IMR-90 (cell line): ENCODE measurements around the gene ERGIC2. TPM values are rescaled to one million over a fixed set of nuclear protein-coding genes. Genes with fewer than 3 reads are reported as not detected.
"Not testable (repeated sequence)": the region's sequence is repeated elsewhere in the genome, so short reads cannot be mapped to it uniquely, and the experiment has no call there.

ENCODE experiments used
- ATAC-seq: fragments of 200-7000 bp; cut with Tn5 transposase; 2 replicates; pipeline ENCODE4 v1.9.1; 2020; ENCODE audit warnings: low read depth, mild to moderate bottlenecking, moderate library complexity
- BruUV-seq: library from RNA; stranded (reverse); fragments of 400-500 nt; replicated peaks from 2 replicates; lab custom pipeline; 2021; lab: Mats Ljungman, UMichigan
- CTCF ChIA-PET: fragments of 300-600 bp; formaldehyde crosslinking; extraction: SDS; loops from one replicate; lab custom pipeline; 2021; ENCODE audit warnings: antibody characterized with exemption; lab: Yijun Ruan, JAX
- POLR2A ChIA-PET: fragments of 300-600 bp; sonication (Branson Sonifier 250); formaldehyde crosslinking; loops from one replicate; lab custom pipeline; 2022; ENCODE audit warnings: antibody characterized with exemption; ENCODE audit not compliant: unreplicated experiment; lab: Charles Lee
- DNase-seq: peaks from one replicate; pipeline ENCODE4 v3.0.0; 2013
- H2AFZ ChIP-seq: replicated peaks from 2 replicates; pipeline ENCODE3; 2013; ENCODE audit warnings: low read length, mild to moderate bottlenecking; ENCODE audit not compliant: poor library complexity
- H2AK5ac ChIP-seq: 2 replicates; pipeline ENCODE4 v1.6.1; 2013; ENCODE audit warnings: low read depth, low read length, inconsistent platforms
- H2AK9ac ChIP-seq: replicated peaks from 2 replicates; pipeline ENCODE3; 2013; ENCODE audit warnings: mild to moderate bottlenecking, low read depth, low read length, moderate library complexity; ENCODE audit not compliant: poor library complexity
- H2BK120ac ChIP-seq: 2 replicates; pipeline ENCODE4 v1.6.1; 2013; ENCODE audit warnings: low read depth, low read length, inconsistent platforms
- H2BK15ac ChIP-seq: 3 replicates; pipeline ENCODE4 v1.6.1; 2013; ENCODE audit warnings: low read depth, low read length, inconsistent platforms
- H2BK20ac ChIP-seq: 2 replicates; pipeline ENCODE4 v1.6.1; 2013; ENCODE audit warnings: low read depth, mild to moderate bottlenecking, inconsistent platforms, low read length, moderate library complexity
- H2BK5ac ChIP-seq: 2 replicates; pipeline ENCODE4 v1.6.1; 2013; ENCODE audit warnings: mild to moderate bottlenecking, low read depth, low read length, inconsistent platforms; ENCODE audit not compliant: poor library complexity, severe bottlenecking
- H3K14ac ChIP-seq: replicated peaks from 2 replicates; pipeline ENCODE4 v1.6.1; 2013; ENCODE audit warnings: low read depth, low read length, inconsistent platforms
- H3K18ac ChIP-seq: 2 replicates; pipeline ENCODE4 v1.6.1; 2013; ENCODE audit warnings: low read depth, low read length, control low read depth
- H3K23ac ChIP-seq: 2 replicates; pipeline ENCODE4 v1.6.1; 2013; ENCODE audit warnings: low read depth, low read length, inconsistent platforms
- H3K27ac ChIP-seq: 2 replicates; pipeline ENCODE4 v1.5.1; 2013; ENCODE audit warnings: mild to moderate bottlenecking, control low read depth, low read length; ENCODE audit not compliant: insufficient read depth
- H3K27me3 ChIP-seq: 2 replicates; pipeline ENCODE4 v1.6.1; 2013; ENCODE audit warnings: low read length; ENCODE audit not compliant: control insufficient read depth, insufficient read depth
- H3K36me3 ChIP-seq: 2 replicates; pipeline ENCODE4 v1.6.1; 2013; ENCODE audit warnings: low read length, mixed read lengths; ENCODE audit not compliant: control insufficient read depth, insufficient read depth
- H3K4ac ChIP-seq: 2 replicates; pipeline ENCODE4 v1.6.1; 2013; ENCODE audit warnings: low read depth, low read length, inconsistent platforms
- H3K4me1 ChIP-seq: 2 replicates; pipeline ENCODE4 v1.6.1; 2013; ENCODE audit warnings: low read length, mixed read lengths; ENCODE audit not compliant: control insufficient read depth, insufficient read depth
- H3K4me2 ChIP-seq: 2 replicates; pipeline ENCODE4 v1.6.1; 2013; ENCODE audit warnings: low read depth, mild to moderate bottlenecking, control low read depth, low read length, moderate library complexity
- H3K4me3 ChIP-seq: 2 replicates; pipeline ENCODE4 v1.5.1; 2013; ENCODE audit warnings: low read depth, mild to moderate bottlenecking, control low read depth, low read length, moderate library complexity; ENCODE audit not compliant: insufficient read depth
- H3K56ac ChIP-seq: 2 replicates; pipeline ENCODE4 v1.6.1; 2013; ENCODE audit warnings: low read length, inconsistent platforms; ENCODE audit not compliant: insufficient read depth; ENCODE audit errors: extremely low read depth
- H3K79me1 ChIP-seq, 2 experiments: 2 replicates each; pipeline ENCODE4 v1.6.1; 2013; ENCODE audit warnings: low read length in 2 of 2, inconsistent platforms in 1 of 2, low read depth in 1 of 2
- H3K9ac ChIP-seq: 2 replicates; pipeline ENCODE4 v1.6.1; 2013; ENCODE audit warnings: low read depth, low read length, control low read depth
- H3K9me1 ChIP-seq: 2 replicates; pipeline ENCODE4 v1.6.1; 2013; ENCODE audit warnings: low read length, inconsistent platforms; ENCODE audit not compliant: insufficient read depth
- H3K9me3 ChIP-seq: 2 replicates; pipeline ENCODE4 v1.6.1; 2013; ENCODE audit warnings: low read length; ENCODE audit not compliant: control insufficient read depth, insufficient read depth
- H4K20me1 ChIP-seq: 2 replicates; pipeline ENCODE4 v1.6.1; 2013; ENCODE audit warnings: low read length, inconsistent platforms; ENCODE audit not compliant: insufficient read depth
- H4K5ac ChIP-seq: 2 replicates; pipeline ENCODE4 v1.6.1; 2013; ENCODE audit warnings: mild to moderate bottlenecking, low read depth, low read length, control low read depth
- H4K8ac ChIP-seq, 2 experiments: 2 replicates each; pipeline ENCODE4 v1.6.1; 2013; ENCODE audit warnings: low read depth in 2 of 2, low read length in 2 of 2, control low read depth in 1 of 2, inconsistent platforms in 1 of 2
- H4K91ac ChIP-seq: 2 replicates; pipeline ENCODE4 v1.6.1; 2013; ENCODE audit warnings: low read depth, low read length, inconsistent platforms; ENCODE audit not compliant: insufficient read depth
- dilution Hi-C: fragments of 300-500 bp; cut with HindIII; formaldehyde crosslinking; loops from one replicate; pipeline ENCODE4 v1.14.3; 2018; ENCODE audit warnings: low sequenced_read_pairs; ENCODE audit not compliant: unreplicated experiment
- in situ Hi-C: fragments of 300-500 bp; cut with MboI; formaldehyde crosslinking; loops from 3 replicates; pipeline ENCODE4 v1.14.3; 2019; ENCODE audit warnings: low sequenced_read_pairs, inconsistent platforms, mixed read lengths
- intact Hi-C: fragments of 100-400 bp; cut with micrococcal nuclease; formaldehyde crosslinking; loops from 2 replicates; pipeline ENCODE4 v1.10.0; 2022
- polyA plus RNA-seq, 3 experiments: library from polyadenylated mRNA; depleted of rRNA; stranded (reverse); fragments of >200 nt; gene quantifications; 2 replicates each; pipeline ENCODE4 v1.2.3, GENCODE V29; 2012; ENCODE audit warnings: low replicate concordance in 1 of 3
- total RNA-seq: library from RNA; depleted of rRNA; stranded (reverse); fragments of >200 nt; gene quantifications from 2 replicates; pipeline ENCODE4 v1.2.3, GENCODE V29; 2012

ERGIC2 gene
- total and polyA plus RNA-seq, 2 of the 4 experiments (the other 2 are of a cell fraction) = 41.0 to 45.3 TPM

DNA sequence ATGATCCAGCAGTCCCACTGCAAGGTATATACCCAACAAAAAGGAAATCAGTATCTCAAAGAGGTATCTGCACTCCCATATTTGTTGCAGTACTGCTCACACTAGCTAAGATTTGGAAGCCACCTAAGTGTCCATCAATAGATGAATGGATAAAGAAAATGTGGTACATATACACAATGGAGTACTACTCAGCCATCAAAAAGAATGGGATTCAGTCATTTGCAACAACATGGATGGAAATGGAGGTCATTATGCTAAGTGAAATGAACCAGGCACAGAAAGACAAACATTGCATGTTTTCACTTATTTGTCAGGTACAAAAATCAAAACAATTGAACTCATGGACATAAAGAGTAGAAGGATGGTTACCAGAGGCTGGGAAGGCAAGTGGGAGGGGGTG is 90.5 kb downstream of the ERGIC2 start:
- H3K14ac ChIP-seq, BruUV-seq: not testable (repeated sequence)

More for the DNA sequence above, 90.5 kb downstream of the ERGIC2 start:
- H3K4me2 ChIP-seq, H2AFZ ChIP-seq, H3K36me3 ChIP-seq, H4K5ac ChIP-seq, H2BK20ac ChIP-seq, H2AK9ac ChIP-seq, H3K79me1 ChIP-seq, CTCF ChIA-PET, H3K27me3 ChIP-seq, intact Hi-C loops, H3K9me3 ChIP-seq, H4K8ac ChIP-seq, in situ Hi-C loops, H2BK5ac ChIP-seq, H2BK15ac ChIP-seq, H3K4ac ChIP-seq, H3K9me1 ChIP-seq, dilution Hi-C loops, H3K56ac ChIP-seq, H4K20me1 ChIP-seq, H3K27ac ChIP-seq, H2AK5ac ChIP-seq, H3K18ac ChIP-seq, H3K4me3 ChIP-seq, H2BK120ac ChIP-seq, H3K4me1 ChIP-seq, H3K9ac ChIP-seq, DNase-seq, H3K23ac ChIP-seq, ATAC-seq, H4K91ac ChIP-seq, POLR2A ChIA-PET: not testable (repeated sequence)
